H1 (cell line): ENCODE measurements around the gene SLC8A3. TPM values are rescaled to one million over a fixed set of nuclear protein-coding genes. Genes with fewer than 3 reads are reported as not detected.

ENCODE experiments used
- CTCF ChIA-PET: fragments of 300-600 bp; sonication (Branson Sonifier 250); formaldehyde crosslinking; loops from one replicate; lab custom pipeline; 2021; ENCODE audit not compliant: partially characterized antibody; lab: Charles Lee
- POLR2A ChIA-PET: fragments of 300-600 bp; sonication (Branson Sonifier 250); formaldehyde crosslinking; loops from one replicate; lab custom pipeline; 2021; ENCODE audit warnings: inconsistent platforms; ENCODE audit not compliant: partially characterized antibody; lab: Charles Lee
- DNase-seq, 2 experiments: peaks; one replicate each; pipeline versions ENCODE4 v3.0.0 to v3.0.0-alpha.2; 2010 to 2022; ENCODE audit warnings: low spot score in 2 of 2, low read depth in 1 of 2, mixed read lengths in 1 of 2
- FAIRE-seq: peaks from 2 replicates; lab custom pipeline; 2011; peaks lifted over from hg19 to GRCh38; lab: Jason Lieb, UNC
- H2AFZ ChIP-seq: 2 replicates; pipeline ENCODE4 v1.8.1; 2012; ENCODE audit warnings: low read length, inconsistent platforms
- H2AK5ac ChIP-seq: 2 replicates; pipeline ENCODE4 v1.6.1; 2013; ENCODE audit warnings: low read depth, low read length
- H2BK120ac ChIP-seq: replicated peaks from 2 replicates; pipeline ENCODE3; 2013; ENCODE audit warnings: low read depth, low read length, inconsistent platforms
- H2BK12ac ChIP-seq: 2 replicates; pipeline ENCODE4 v1.6.1; 2013; ENCODE audit warnings: low read depth, low read length
- H2BK15ac ChIP-seq: 2 replicates; pipeline ENCODE4 v1.6.1; 2013; ENCODE audit warnings: low read length
- H2BK20ac ChIP-seq: 2 replicates; pipeline ENCODE4 v1.6.1; 2013; ENCODE audit warnings: low read length
- H2BK5ac ChIP-seq: 2 replicates; pipeline ENCODE4 v1.6.1; 2013; ENCODE audit warnings: low read depth, low read length
- H3K14ac ChIP-seq: 2 replicates; pipeline ENCODE4 v1.6.1; 2013; ENCODE audit warnings: inconsistent platforms; ENCODE audit not compliant: insufficient read length
- H3K18ac ChIP-seq: 2 replicates; pipeline ENCODE4 v1.6.1; 2013; ENCODE audit warnings: low read length; ENCODE audit errors: extremely low read depth
- H3K23ac ChIP-seq: 2 replicates; pipeline ENCODE4 v1.6.1; 2013; ENCODE audit warnings: inconsistent platforms; ENCODE audit not compliant: insufficient read length
- H3K23me2 ChIP-seq: 2 replicates; pipeline ENCODE4 v1.6.1; 2013; ENCODE audit warnings: low read depth, low read length
- H3K27ac ChIP-seq: 2 replicates; pipeline ENCODE4 v1.6.1; 2011; ENCODE audit warnings: low read depth, low read length, inconsistent platforms
- H3K27me3 ChIP-seq, 4 experiments: replicated peaks in 1 of 4; 1 replicate in 1 of 4; 2 replicates in 3 of 4; pipeline versions ENCODE4 v1.6.1 to v1.8.1; 2011 to 2013; ENCODE audit warnings: low read length in 3 of 4, mild to moderate bottlenecking in 3 of 4, inconsistent platforms in 2 of 4, mixed read lengths in 2 of 4, moderate library complexity in 1 of 4; ENCODE audit not compliant: control insufficient read depth in 3 of 4, insufficient read depth in 3 of 4; ENCODE audit errors: extremely low read depth in 1 of 4
- H3K36me3 ChIP-seq, 4 experiments: 2 replicates each; pipeline versions ENCODE4 v1.6.1 to v1.8.1; 2011 to 2013; ENCODE audit warnings: mild to moderate bottlenecking in 4 of 4, low read length in 3 of 4, moderate library complexity in 2 of 4, control low read depth in 1 of 4, inconsistent platforms in 1 of 4; ENCODE audit not compliant: insufficient read depth in 4 of 4, control insufficient read depth in 2 of 4
- H3K4ac ChIP-seq: replicated peaks from 2 replicates; pipeline ENCODE3; 2013; ENCODE audit warnings: low read length, low read depth, mixed read lengths, inconsistent platforms; ENCODE audit not compliant: insufficient read length
- H3K4me1 ChIP-seq, 4 experiments: replicated peaks in 1 of 4; 1 replicate in 1 of 4; 2 replicates in 3 of 4; pipeline versions ENCODE4 v1.6.1 to v1.8.1; 2011 to 2013; ENCODE audit warnings: low read length in 3 of 4, inconsistent platforms in 2 of 4, mixed read lengths in 1 of 4; ENCODE audit not compliant: insufficient read depth in 4 of 4, control insufficient read depth in 3 of 4
- H3K4me2 ChIP-seq, 2 experiments: 2 replicates each; pipeline versions ENCODE4 v1.6.1 to v1.8.1; 2011 to 2013; ENCODE audit warnings: low read depth in 2 of 2, low read length in 2 of 2, control low read depth in 1 of 2, inconsistent platforms in 1 of 2, mild to moderate bottlenecking in 1 of 2; ENCODE audit not compliant: insufficient read depth in 1 of 2
- H3K4me3 ChIP-seq, 4 experiments: fragments of 200-600, 300-600 bp in 1 of 4; sonication (generic), shearing (Covaris generic), sonication (Bioruptor Twin) in 1 of 4; 2 replicates each; pipeline versions ENCODE4 v1.5.1 to v1.8.1; 2011 to 2016; ENCODE audit warnings: low read length in 4 of 4, low read depth in 3 of 4, control low read depth in 2 of 4, inconsistent platforms in 2 of 4, mild to moderate bottlenecking in 2 of 4, mixed read lengths in 1 of 4, moderate library complexity in 1 of 4; ENCODE audit not compliant: insufficient read depth in 2 of 4; ENCODE audit errors: extremely low read depth in 1 of 4
- H3K56ac ChIP-seq: replicated peaks from 2 replicates; pipeline ENCODE3; 2013; ENCODE audit warnings: low read depth, mild to moderate bottlenecking, mixed read lengths, low read length, inconsistent platforms; ENCODE audit not compliant: insufficient read length
- H3K79me1 ChIP-seq: 2 replicates; pipeline ENCODE4 v1.6.1; 2013; ENCODE audit warnings: low read depth, low read length, control low read depth
- H3K79me2 ChIP-seq, 2 experiments: 2 replicates each; pipeline versions ENCODE4 v1.6.1 to v1.8.1; 2012 to 2013; ENCODE audit warnings: low read length in 2 of 2, mild to moderate bottlenecking in 2 of 2, inconsistent platforms in 1 of 2; ENCODE audit not compliant: insufficient read depth in 2 of 2, control insufficient read depth in 1 of 2
- H3K9ac ChIP-seq, 4 experiments: replicated peaks in 1 of 4; 1 replicate in 1 of 4; 2 replicates in 3 of 4; pipeline versions ENCODE4 v1.6.1 to v1.8.1; 2011 to 2013; ENCODE audit warnings: low read depth in 3 of 4, low read length in 3 of 4, control low read depth in 2 of 4, mild to moderate bottlenecking in 2 of 4, moderate library complexity in 2 of 4, inconsistent platforms in 1 of 4; ENCODE audit errors: extremely low read depth in 1 of 4
- H3K9me3 ChIP-seq, 2 experiments: 2 replicates each; pipeline versions ENCODE4 v1.6.1 to v1.8.1; 2012 to 2013; ENCODE audit warnings: mild to moderate bottlenecking in 2 of 2, moderate library complexity in 2 of 2, control low read depth in 1 of 2, inconsistent platforms in 1 of 2, low read depth in 1 of 2, low read length in 1 of 2, mixed read lengths in 1 of 2; ENCODE audit not compliant: insufficient read depth in 2 of 2
- H4K20me1 ChIP-seq, 2 experiments: replicated peaks in 1 of 2; 2 replicates each; pipeline versions ENCODE3 to v1.8.1; 2011 to 2013; ENCODE audit warnings: inconsistent platforms in 2 of 2, low read length in 2 of 2, mild to moderate bottlenecking in 1 of 2; ENCODE audit not compliant: insufficient read depth in 2 of 2, control insufficient read depth in 1 of 2
- H4K5ac ChIP-seq: 2 replicates; pipeline ENCODE4 v1.6.1; 2013; ENCODE audit warnings: low read length, low read depth, mixed read lengths, inconsistent platforms; ENCODE audit not compliant: insufficient read length
- H4K8ac ChIP-seq: 2 replicates; pipeline ENCODE4 v1.8.0; 2013; ENCODE audit warnings: mild to moderate bottlenecking, moderate library complexity, low read length, inconsistent platforms; ENCODE audit not compliant: insufficient read depth; ENCODE audit errors: extremely low read depth
- H4K91ac ChIP-seq: replicated peaks from 2 replicates; pipeline ENCODE3; 2013; ENCODE audit warnings: low read length, mixed read lengths, inconsistent platforms; ENCODE audit not compliant: insufficient read length
- FOSL1 ChIP-seq: IDR thresholded peaks from 2 replicates; pipeline ENCODE4 v1.6.1; 2011; ENCODE audit warnings: mild to moderate bottlenecking, low read depth, low read length, moderate library complexity; ENCODE audit not compliant: insufficient read depth
- RAD21 ChIP-seq, 2 experiments: IDR thresholded peaks in 1 of 2; conservative IDR thresholded peaks in 1 of 2; 2 replicates each; pipeline ENCODE4 v1.6.1; 2011; ENCODE audit warnings: low read depth in 2 of 2, low read length in 2 of 2, improper control_type of control experiment in 1 of 2, inconsistent platforms in 1 of 2, mild to moderate bottlenecking in 1 of 2, moderate library complexity in 1 of 2
- WGBS, 2 experiments: shearing (Covaris generic) in 1 of 2; methylation state at CpG; one replicate each; pipeline versions ENCODE4 v1.1.6 to v1.1.7; 2013 to 2015; ENCODE audit warnings: low lambda C conversion rate in 2 of 2, mixed read lengths in 2 of 2, inconsistent platforms in 1 of 2, low coverage in 1 of 2, missing lambda C conversion rate in 1 of 2; ENCODE audit not compliant: insufficient replicate concordance in 2 of 2, insufficient coverage in 1 of 2, insufficient read length in 1 of 2; ENCODE audit errors: extremely low coverage in 1 of 2, missing lambda C conversion rate in 1 of 2; 5-methylcytosine and 5-hydroxymethylcytosine counted together
- polyA plus RNA-seq, 7 experiments: library from polyadenylated mRNA; depleted of rRNA in 3 of 7; stranded (reverse) in 5 of 7; unstranded in 2 of 7; fragments of >200 nt in 5 of 7; fragments of 200-250 nt in 2 of 7; gene quantifications; 1 replicate in 5 of 7; 2 replicates in 1 of 7; 4 replicates in 1 of 7; pipeline versions ENCODE4 v1.2.1 to v1.2.3, GENCODE V29; 2011 to 2013; ENCODE audit warnings: missing spikeins in 2 of 7, mixed read lengths in 2 of 7
- total RNA-seq: library from RNA; stranded (reverse); fragmentation: NEBNext Ultra II Directional; extraction: Animal tissue kit (Norgen Biotek cat#: 25700); gene quantifications from 2 replicates; pipeline ENCODE4 v1.2.1, GENCODE V29; 2021
- TF ChIP-seq, protein P1 (sequence below), 3 experiments: IDR thresholded peaks; 1 replicate in 2 of 3; 2 replicates in 1 of 3; pipeline versions ENCODE4 v1.5.1 to v1.6.1; 2011; ENCODE audit warnings: low read length in 3 of 3, mild to moderate bottlenecking in 3 of 3, inconsistent platforms in 2 of 3, low read depth in 1 of 3, moderate library complexity in 1 of 3; ENCODE audit not compliant: insufficient read depth in 1 of 3; ENCODE audit errors: control extremely low read depth in 1 of 3

Gene SLC8A3
- total and polyA plus RNA-seq, 2 of the 8 experiments (the other 6 are each of a cell fraction or from before 2014, with no cell fraction given): 0.38 to 1.1 TPM

DNA sequence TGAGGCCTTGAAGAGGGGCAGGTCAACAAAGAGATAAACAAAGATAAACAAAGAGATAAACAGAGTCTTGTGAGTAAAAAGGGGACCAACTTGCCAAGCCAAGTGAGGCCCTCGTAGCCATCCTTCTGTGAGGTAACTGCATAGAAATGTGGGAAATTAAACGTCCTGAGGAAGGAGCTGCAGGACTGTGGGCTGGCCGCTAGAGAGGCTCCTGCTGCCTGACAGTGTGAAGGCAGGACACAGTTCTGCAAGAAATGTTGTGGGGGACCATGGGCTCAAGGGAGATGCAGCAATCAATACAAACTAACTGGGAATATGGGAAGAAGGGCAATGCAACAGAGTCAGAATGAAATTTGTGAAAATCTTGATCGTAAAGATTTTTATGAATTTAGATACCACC, 91.9 kb downstream of the SLC8A3 start:
- Histone ChIP-seq H3K14ac (no peak overlapping the region), H4K5ac (no peak overlapping the region), H2BK120ac (no peak overlapping the region), H3K27me3 (no peaks in the 10 kb centered on the region), H2AFZ (no peak overlapping the region), H4K91ac (no peak overlapping the region), H3K79me1 (no peaks in the 10 kb centered on the region), H3K36me3 (no peaks in the 10 kb centered on the region), H2AK5ac (no peak overlapping the region), H3K18ac (no peak overlapping the region), H4K8ac (no peak overlapping the region), H4K20me1 (no peaks in the 10 kb centered on the region), H3K27ac (no peak overlapping the region), H3K4ac (no peak overlapping the region), H3K4me3 (no peak overlapping the region), H3K9ac (no peak overlapping the region), H3K4me1 (peaks cover 0 to 7% (median under 1%) of the 10 kb centered on the region in 4 experiments; a peak in 2 of 7 replicates), H2BK12ac (no peak overlapping the region), H3K4me2 (no peak overlapping the region), H3K79me2 (no peaks in the 10 kb centered on the region), H2BK15ac (no peak overlapping the region), H3K23ac (no peak overlapping the region), H3K56ac (no peak overlapping the region), H3K23me2 (no peaks in the 10 kb centered on the region), H2BK20ac (no peak overlapping the region), H2BK5ac (no peak overlapping the region), H3K9me3 (no peaks in the 10 kb centered on the region)
- TF ChIP-seq FOSL1 (no peak), RAD21 (IDR thresholded peaks at IDR 0.05 in 1 of 2, conservative IDR thresholded peaks at IDR 0.05 in 1 of 2; ENCODE audit: low read depth in 2 of 2, low read length in 2 of 2) (peak; percentile 73 to 86)
- TF ChIP-seq, protein P1, sequence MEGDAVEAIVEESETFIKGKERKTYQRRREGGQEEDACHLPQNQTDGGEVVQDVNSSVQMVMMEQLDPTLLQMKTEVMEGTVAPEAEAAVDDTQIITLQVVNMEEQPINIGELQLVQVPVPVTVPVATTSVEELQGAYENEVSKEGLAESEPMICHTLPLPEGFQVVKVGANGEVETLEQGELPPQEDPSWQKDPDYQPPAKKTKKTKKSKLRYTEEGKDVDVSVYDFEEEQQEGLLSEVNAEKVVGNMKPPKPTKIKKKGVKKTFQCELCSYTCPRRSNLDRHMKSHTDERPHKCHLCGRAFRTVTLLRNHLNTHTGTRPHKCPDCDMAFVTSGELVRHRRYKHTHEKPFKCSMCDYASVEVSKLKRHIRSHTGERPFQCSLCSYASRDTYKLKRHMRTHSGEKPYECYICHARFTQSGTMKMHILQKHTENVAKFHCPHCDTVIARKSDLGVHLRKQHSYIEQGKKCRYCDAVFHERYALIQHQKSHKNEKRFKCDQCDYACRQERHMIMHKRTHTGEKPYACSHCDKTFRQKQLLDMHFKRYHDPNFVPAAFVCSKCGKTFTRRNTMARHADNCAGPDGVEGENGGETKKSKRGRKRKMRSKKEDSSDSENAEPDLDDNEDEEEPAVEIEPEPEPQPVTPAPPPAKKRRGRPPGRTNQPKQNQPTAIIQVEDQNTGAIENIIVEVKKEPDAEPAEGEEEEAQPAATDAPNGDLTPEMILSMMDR (IDR thresholded peaks at IDR 0.05; ENCODE audit: control extremely low read depth in 1 of 3, insufficient read depth in 1 of 3, low read depth in 1 of 3, low read length in 3 of 3): peak; percentile 64 to 86 (median 74)
- FAIRE-seq: peak; percentile 45
- DNase-seq: no peak
- CTCF ChIA-PET: interaction anchor here (0.6 to 8.5 kb wide), 23 partner anchors 10 to 924 kb away, joined by 3 to 44 read pairs (median 5); no protein-coding TSS in a partner anchor
- POLR2A ChIA-PET: interaction anchor here (0.9 kb wide), 1 partner anchor 23 kb away, joined by 3 read pairs; no protein-coding TSS in a partner anchor
- 41% methylated on average over 4 of the region's 4 CpGs; no CpG with 5 or more reads in 1 of the 2 experiments for WGBS, 2 experiments
